Thyroid gland (tissue), 4 donors: ENCODE results near the gene FXR2. TPM values are rescaled to one million over a fixed set of nuclear protein-coding genes. Genes with fewer than 3 reads are reported as not detected.

Source experiments
- DNase-seq, 2 donors: peaks; one replicate each; pipeline ENCODE4 v3.0.0-alpha.2; 2019
- H3K27ac ChIP-seq, 3 donors: fragments of 200-600 bp; sonication (generic); 1 replicate in 2 of 3; 2 replicates in 1 of 3; pipeline ENCODE4 v1.5.1; 2016 to 2019; ENCODE audit warnings: mild to moderate bottlenecking in 1 of 3, moderate library complexity in 1 of 3
- H3K27me3 ChIP-seq: fragments of 200-600 bp; sonication (generic); one replicate; pipeline ENCODE4 v1.5.1; 2019
- H3K36me3 ChIP-seq, 2 donors: fragments of 200-600 bp; sonication (generic); one replicate each; pipeline ENCODE4 v1.5.1; 2016 to 2019
- H3K4me1 ChIP-seq, 2 donors: fragments of 200-600 bp; sonication (generic); one replicate each; pipeline ENCODE4 v1.5.1; 2017 to 2019
- H3K4me3 ChIP-seq, 3 donors: fragments of 200-600 bp; sonication (generic); replicated peaks in 1 of 3; 1 replicate in 2 of 3; 2 replicates in 1 of 3; pipeline ENCODE4 v1.5.1; 2016; ENCODE audit warnings: mild to moderate bottlenecking in 1 of 3
- H3K9me3 ChIP-seq: fragments of 200-600 bp; sonication (generic); one replicate; pipeline ENCODE4 v1.5.1; 2017
- CTCF ChIP-seq, 6 experiments: fragments of 200-600 bp in 3 of 6; fragments of 450-650 bp in 3 of 6; sonication (generic) in 3 of 6; IDR thresholded peaks; one replicate each; pipeline ENCODE4 v1.5.1; 2016 to 2019; ENCODE audit warnings: antibody characterized with exemption in 6 of 6, mild to moderate bottlenecking in 2 of 6, inconsistent platforms in 1 of 6, moderate library complexity in 1 of 6
- POLR2A ChIP-seq, 2 donors: fragments of 450-650 bp; IDR thresholded peaks; one replicate each; pipeline ENCODE4 v1.6.1; 2017; ENCODE audit warnings: antibody characterized with exemption in 2 of 2, mild to moderate bottlenecking in 2 of 2, moderate library complexity in 1 of 2
- WGBS, 2 donors: methylation state at CpG; one replicate each; pipeline ENCODE4 v1.1.5; 2017; 5-methylcytosine and 5-hydroxymethylcytosine counted together
- intact Hi-C: fragments of 100-400 bp; cut with DNase I; formaldehyde crosslinking; loops from one replicate; pipeline ENCODE4 v1.15.1; 2023
- total RNA-seq, 4 donors: library from RNA; depleted of rRNA; stranded (reverse); fragments of >200 nt; gene quantifications; one replicate each; pipeline ENCODE4 v1.2.3, GENCODE V29; 2016

Gene FXR2
- total RNA-seq, 4 donors from 2014 or later, result 27.6 to 37.5 (median 28.6) TPM

- 39 to 64% methylated on average over 5 to 6 of the region's 7 CpGs for WGBS, 2 donors
- Histone ChIP-seq H3K36me3 (peaks cover 44 to 47% of the 10 kb centered on the region in 2 donors), H3K4me3 (no peak within 1 kb of the TSS), H3K27me3 (no peaks in the 10 kb centered on the region), H3K27ac (peak within 1 kb of the TSS; percentile 44 to 85 (median 82)), H3K9me3 (no peaks in the 10 kb centered on the region), H3K4me1 (peaks cover 21 to 50% of the 10 kb centered on the region in 2 donors)
- DNase-seq, result peak; percentile 28 to 45
- intact Hi-C loops, result no loop called here
- TF ChIP-seq POLR2A (IDR thresholded peaks at IDR 0.05) (peak in 1 of 2 donors; percentile 30), CTCF (IDR thresholded peaks at IDR 0.05) (no peak)
Measured at GRCh38 chr17:7579001-7579833, 35.5 kb downstream of the FXR2 start, which contains the start of gene CD68. TSS of gene CD68 (plus strand) at chr17:7579638. CDS start at chr17:7579678, 40 bp downstream.

- TF ChIP-seq CTCF (IDR thresholded peaks at IDR 0.05) (no peak), POLR2A (IDR thresholded peaks at IDR 0.05) (no peak)
- no peak overlapping the region for H3K27ac ChIP-seq
- H3K9me3 ChIP-seq, result no peaks in the 10 kb centered on the region
- no peaks in the 10 kb centered on the region for H3K27me3 ChIP-seq
- peaks cover 17 to 45% of the 10 kb centered on the region in 2 donors for H3K4me1 ChIP-seq
- intact Hi-C loops, result no loop called here
- no peak overlapping the region for H3K4me3 ChIP-seq
- peaks cover 47 to 48% of the 10 kb centered on the region in 2 donors for H3K36me3 ChIP-seq
- DNase-seq, result no peak
- WGBS, 2 donors, result 86 to 90% methylated on average over 16 to 17 of the region's 17 CpGs
Measured at GRCh38 chr17:7577327-7578199, 37.1 kb downstream of the FXR2 start.

DNA sequence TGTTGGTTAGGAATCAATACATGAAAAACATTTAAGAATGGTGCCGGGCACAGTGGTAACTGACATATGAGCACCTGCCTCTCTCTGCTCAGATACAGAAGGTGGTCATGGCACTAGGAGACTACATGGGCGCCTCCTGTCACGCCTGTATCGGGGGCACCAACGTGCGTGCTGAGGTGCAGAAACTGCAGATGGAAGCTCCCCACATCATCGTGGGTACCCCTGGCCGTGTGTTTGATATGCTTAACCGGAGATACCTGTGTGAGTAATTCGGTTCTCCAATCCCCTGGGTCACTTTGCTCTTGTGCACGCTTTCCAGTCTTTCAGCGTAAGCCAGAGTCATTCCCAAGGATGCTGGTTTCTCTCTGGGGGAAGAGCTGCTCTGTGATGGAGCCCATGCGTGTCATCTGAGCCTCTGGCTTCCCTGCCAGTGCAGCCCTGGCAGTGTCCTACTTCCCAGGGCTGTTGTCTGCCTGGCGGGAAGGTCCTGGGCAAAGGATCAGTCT, 38.2 kb downstream of the FXR2 start:
- H3K9me3 ChIP-seq, result no peaks in the 10 kb centered on the region
- DNase-seq, result no peak
- no peak overlapping the region for H3K4me3 ChIP-seq
- WGBS, 2 donors, result 89 to 93% methylated on average over 14 of the region's 14 CpGs
- H3K4me1 ChIP-seq, result peaks cover 16 to 44% of the 10 kb centered on the region in 2 donors
- TF ChIP-seq POLR2A (IDR thresholded peaks at IDR 0.05), result no peak
- no peak for TF ChIP-seq CTCF (IDR thresholded peaks at IDR 0.05)
- intact Hi-C loops, result no loop called here
- H3K27ac ChIP-seq, result no peak overlapping the region
- H3K36me3 ChIP-seq, result peaks cover 47 to 48% of the 10 kb centered on the region in 2 donors
- H3K27me3 ChIP-seq, result no peaks in the 10 kb centered on the region

DNA sequence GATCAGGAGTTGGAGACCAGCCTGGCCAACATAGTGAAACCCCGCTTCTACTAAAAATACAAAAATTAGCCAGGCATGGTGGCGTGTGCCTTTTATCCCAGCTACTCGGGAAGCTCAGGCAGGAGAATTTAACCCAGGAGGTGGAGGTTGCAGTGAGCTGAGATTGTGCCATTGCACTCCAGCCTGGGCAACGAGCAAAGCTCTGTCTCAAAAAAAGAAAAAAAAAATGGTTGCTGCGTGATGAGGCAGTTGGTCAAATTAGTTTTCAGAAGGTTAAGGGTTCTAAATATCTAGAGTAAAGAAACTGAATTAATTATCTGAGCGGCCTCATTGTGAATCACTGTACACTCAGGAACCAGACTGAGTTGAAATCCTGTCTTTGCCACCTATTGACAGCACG, 38.7 kb downstream of the FXR2 start:
- H3K27ac ChIP-seq, result no peak overlapping the region
- H3K4me1 ChIP-seq, result peaks cover 16 to 41% of the 10 kb centered on the region in 2 donors
- no peak overlapping the region for H3K4me3 ChIP-seq
- intact Hi-C loops, result no loop called here
- whole genome bisulfite sequencing, 2 donors, result 76 to 78% methylated on average over 7 of the region's 7 CpGs
- no peak for DNase-seq
- H3K36me3 ChIP-seq, result peaks cover 48 to 49% of the 10 kb centered on the region in 2 donors
- no peaks in the 10 kb centered on the region for H3K27me3 ChIP-seq
- TF ChIP-seq CTCF (IDR thresholded peaks at IDR 0.05) (no peak), POLR2A (IDR thresholded peaks at IDR 0.05) (no peak)
- H3K9me3 ChIP-seq, result no peaks in the 10 kb centered on the region
